ENCODE data around the gene SHB.

The SHB gene

DNA sequence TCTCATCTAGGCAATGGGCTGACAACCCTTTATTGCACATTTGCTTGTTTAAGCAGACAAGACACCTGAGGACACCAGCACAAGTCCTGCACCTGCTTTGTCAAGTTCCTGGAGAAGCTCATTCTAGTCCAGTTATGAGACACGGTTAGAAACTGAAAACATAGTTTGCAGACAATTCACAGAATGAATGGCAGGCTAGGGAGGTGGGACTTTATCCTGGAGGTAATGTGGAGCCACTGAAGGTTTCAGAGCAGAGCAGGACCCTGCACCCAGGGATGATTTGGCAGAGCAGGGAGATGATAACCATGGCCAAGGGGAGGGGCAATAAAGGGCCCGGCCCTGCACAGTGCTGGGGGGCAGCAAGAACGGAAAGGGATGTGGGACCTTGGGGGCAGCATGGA is 114.4 kb downstream of the SHB start:
- no peak for TF ChIP-seq CTCF (IDR thresholded peaks at IDR 0.05; ENCODE audit: poor library complexity, severe bottlenecking)
- DNase-seq (ENCODE audit: low spot score): no peak
- no peaks in the 10 kb centered on the region for H3K9me3 ChIP-seq (ENCODE audit: severe bottlenecking)
- peak overlapping the region; percentile 96 for H3K27ac ChIP-seq (ENCODE audit: poor library complexity, severe bottlenecking)
- peaks cover 49% of the 10 kb centered on the region for H3K36me3 ChIP-seq (ENCODE audit: low read depth)
- H3K4me3 ChIP-seq (ENCODE audit: severe bottlenecking): no peak overlapping the region
- peaks cover 33% of the 10 kb centered on the region for H3K4me1 ChIP-seq (ENCODE audit: insufficient read depth, poor library complexity, severe bottlenecking)
- no peaks in the 10 kb centered on the region for H3K27me3 ChIP-seq (ENCODE audit: insufficient read depth, poor library complexity, severe bottlenecking)
- no peak for ATAC-seq (ENCODE audit: low read depth)

GRCh38 chr9:37953775-37954437 is 115.1 kb downstream of the SHB start:
- H3K27me3 ChIP-seq (ENCODE audit: insufficient read depth, poor library complexity, severe bottlenecking): no peaks in the 10 kb centered on the region
- no peak overlapping the region for H3K4me3 ChIP-seq (ENCODE audit: severe bottlenecking)
- no peak for TF ChIP-seq CTCF (IDR thresholded peaks at IDR 0.05; ENCODE audit: poor library complexity, severe bottlenecking)
- DNase-seq (ENCODE audit: low spot score) (peak; percentile 92), ATAC-seq (ENCODE audit: low read depth) (peak; percentile 72)
- no peaks in the 10 kb centered on the region for H3K9me3 ChIP-seq (ENCODE audit: severe bottlenecking)
- H3K27ac ChIP-seq (ENCODE audit: poor library complexity, severe bottlenecking): peak overlapping the region; percentile 96
- H3K36me3 ChIP-seq (ENCODE audit: low read depth): peaks cover 49% of the 10 kb centered on the region
- H3K4me1 ChIP-seq (ENCODE audit: insufficient read depth, poor library complexity, severe bottlenecking): peaks cover 33% of the 10 kb centered on the region

DNA sequence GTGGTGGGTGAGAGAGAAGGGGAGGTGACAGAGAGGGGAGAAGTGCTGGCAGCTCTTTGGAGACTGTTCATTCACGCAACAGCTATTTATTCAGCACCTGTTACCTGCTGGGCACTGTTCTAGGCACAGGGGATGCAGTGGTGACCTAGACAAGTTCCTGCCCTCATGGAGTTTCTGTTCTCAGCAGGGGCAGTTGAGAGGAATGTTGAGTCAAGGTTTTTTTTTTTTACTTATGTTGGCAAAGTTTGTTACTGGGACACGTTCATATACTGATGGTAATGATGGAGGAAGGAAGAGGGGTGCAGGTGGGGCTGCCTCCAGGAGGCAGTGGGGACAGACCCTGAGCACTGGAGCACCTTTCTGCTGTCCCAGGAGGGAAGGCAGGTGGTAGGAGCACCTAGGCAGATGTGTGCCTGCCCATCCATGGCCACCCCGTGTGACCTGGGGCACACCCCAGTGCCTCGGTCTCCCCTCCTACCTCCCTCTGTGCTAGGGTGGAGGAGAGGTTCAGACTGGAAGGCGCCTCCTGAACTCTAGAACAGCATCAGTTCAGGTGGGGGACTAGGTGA is 115.7 kb downstream of the SHB start:
- H3K9me3 ChIP-seq (ENCODE audit: severe bottlenecking): no peaks in the 10 kb centered on the region
- peaks cover 53% of the 10 kb centered on the region for H3K36me3 ChIP-seq (ENCODE audit: low read depth)
- no peaks in the 10 kb centered on the region for H3K27me3 ChIP-seq (ENCODE audit: insufficient read depth, poor library complexity, severe bottlenecking)
- no peak for TF ChIP-seq CTCF (IDR thresholded peaks at IDR 0.05; ENCODE audit: poor library complexity, severe bottlenecking)
- peaks cover 37% of the 10 kb centered on the region for H3K4me1 ChIP-seq (ENCODE audit: insufficient read depth, poor library complexity, severe bottlenecking)
- H3K4me3 ChIP-seq (ENCODE audit: severe bottlenecking): no peak overlapping the region
- DNase-seq (ENCODE audit: low spot score) (no peak), ATAC-seq (ENCODE audit: low read depth) (no peak; the same call in 2 of the 3 replicates)
- peak overlapping the region; percentile 96 for H3K27ac ChIP-seq (ENCODE audit: poor library complexity, severe bottlenecking)

DNA sequence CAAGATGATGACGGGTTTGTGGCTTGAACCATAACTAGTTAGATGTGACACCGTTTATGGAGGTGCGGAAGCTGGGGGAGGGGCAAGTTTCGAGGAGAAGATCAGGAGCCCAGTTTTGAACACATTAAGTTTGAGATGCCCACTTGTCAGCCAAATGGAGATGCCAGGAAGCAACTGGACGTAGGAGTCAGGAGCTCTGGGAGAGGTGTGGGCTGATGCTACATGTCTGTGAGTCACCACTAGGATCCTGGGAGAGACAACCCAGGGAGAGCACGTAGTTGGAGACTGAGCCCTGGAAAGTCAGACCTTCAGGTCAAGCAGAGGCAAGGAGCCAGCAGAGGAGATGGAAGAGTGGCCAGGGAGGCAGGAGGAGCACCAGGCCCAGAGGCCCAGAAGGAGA is 116.3 kb downstream of the SHB start:
- ATAC-seq (ENCODE audit: low read depth) (peak; percentile 58), DNase-seq (ENCODE audit: low spot score) (no peak)
- no peak overlapping the region for H3K4me3 ChIP-seq (ENCODE audit: severe bottlenecking)
- no peaks in the 10 kb centered on the region for H3K27me3 ChIP-seq (ENCODE audit: insufficient read depth, poor library complexity, severe bottlenecking)
- peaks cover 59% of the 10 kb centered on the region for H3K36me3 ChIP-seq (ENCODE audit: low read depth)
- no peak for TF ChIP-seq CTCF (IDR thresholded peaks at IDR 0.05; ENCODE audit: poor library complexity, severe bottlenecking)
- H3K4me1 ChIP-seq (ENCODE audit: insufficient read depth, poor library complexity, severe bottlenecking): peaks cover 42% of the 10 kb centered on the region
- H3K27ac ChIP-seq (ENCODE audit: poor library complexity, severe bottlenecking): peak overlapping the region; percentile 96
- H3K9me3 ChIP-seq (ENCODE audit: severe bottlenecking): no peaks in the 10 kb centered on the region

Data from RWPE2 (cell line).